ENCODE data around the gene CCM2. TPM values are rescaled to one million over a fixed set of nuclear protein-coding genes. Genes with fewer than 3 reads are reported as not detected.

Gene CCM2
- total and polyA plus RNA-seq, 7 donors: 28.1 to 54.2 (median 34.1) TPM

- no peak for TF ChIP-seq EP300 (IDR thresholded peaks at IDR 0.05)
- TF ChIP-seq POLR2AphosphoS5 (IDR thresholded peaks at IDR 0.05): no peak
- TF ChIP-seq CTCF (IDR thresholded peaks at IDR 0.05): no peak
- TF ChIP-seq POLR2A (IDR thresholded peaks at IDR 0.05): no peak
- Histone ChIP-seq H3K4me3 (no peak overlapping the region), H3K36me3 (peaks cover 22 to 93% (median 58%) of the 10 kb centered on the region in 4 donors), H3K4me1 (no peaks in the 10 kb centered on the region), H3K27ac (no peak overlapping the region), H3K27me3 (no peaks in the 10 kb centered on the region), H3K9me3 (no peaks in the 10 kb centered on the region)
- intact Hi-C loops (cut with DNase I): no loop called here
- WGBS, 2 donors: 92 to 95% methylated on average over 13 of the region's 13 CpGs
- DNase-seq: no peak
These were observed 72.4 kb downstream of the CCM2 start for GRCh38 chr7:45072131-45073030.

GRCh38 chr7:45073031-45073785 lies 73.2 kb downstream of the CCM2 start:
- Histone ChIP-seq H3K9me3 (no peaks in the 10 kb centered on the region), H3K4me3 (no peak overlapping the region), H3K27ac (no peak overlapping the region), H3K4me1 (no peaks in the 10 kb centered on the region), H3K27me3 (no peaks in the 10 kb centered on the region), H3K36me3 (peaks cover 27 to 93% (median 55%) of the 10 kb centered on the region in 4 donors)
- WGBS, 2 donors: 87 to 90% methylated on average over 17 of the region's 17 CpGs
- TF ChIP-seq POLR2A (IDR thresholded peaks at IDR 0.05): no peak
- no peak for TF ChIP-seq EP300 (IDR thresholded peaks at IDR 0.05)
- TF ChIP-seq CTCF (IDR thresholded peaks at IDR 0.05): no peak
- TF ChIP-seq POLR2AphosphoS5 (IDR thresholded peaks at IDR 0.05): no peak
- no peak for DNase-seq
- intact Hi-C loops (cut with DNase I): no loop called here

DNA sequence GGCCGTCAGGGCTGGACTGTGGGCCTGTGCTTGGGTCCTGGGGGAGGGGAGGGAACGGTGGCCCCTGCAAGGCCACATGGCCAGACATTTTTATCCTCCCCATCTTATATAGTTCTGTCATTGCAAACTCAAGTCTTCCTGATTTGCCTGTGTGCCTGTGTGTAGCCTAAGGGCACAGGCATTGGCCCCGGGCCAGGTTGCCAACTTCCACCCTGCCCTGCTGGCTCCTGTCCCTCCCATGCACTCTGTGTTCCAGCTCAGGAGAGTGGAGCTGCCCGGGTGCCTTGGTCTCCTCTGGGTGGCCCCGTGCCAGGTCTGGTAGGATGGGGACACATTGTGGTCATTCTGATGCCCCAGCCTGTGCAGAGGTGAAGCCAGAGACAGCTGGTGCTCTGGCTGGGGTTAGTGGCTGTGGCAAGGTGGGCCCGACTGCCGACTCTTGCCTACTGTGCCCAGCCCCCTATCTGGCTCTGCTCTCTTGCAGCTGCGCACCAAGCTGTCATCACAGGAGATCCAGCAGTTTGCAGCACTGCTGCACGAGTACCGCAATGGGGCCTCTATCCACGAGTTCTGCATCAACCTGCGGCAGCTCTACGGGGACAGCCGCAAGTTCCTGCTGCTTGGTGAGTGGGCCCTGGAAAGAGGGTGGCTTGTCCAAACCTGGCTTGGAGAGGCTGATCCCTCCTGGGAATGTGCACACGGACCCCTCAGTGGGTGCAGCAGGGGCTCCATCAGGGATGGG lies 74.0 kb downstream of the CCM2 start:
- Histone ChIP-seq H3K9me3 (no peaks in the 10 kb centered on the region), H3K36me3 (peaks cover 27 to 85% (median 47%) of the 10 kb centered on the region in 4 donors), H3K27ac (no peak overlapping the region), H3K4me3 (no peak overlapping the region), H3K27me3 (no peaks in the 10 kb centered on the region), H3K4me1 (no peaks in the 10 kb centered on the region)
- WGBS, 2 donors: 91 to 93% methylated on average over 15 of the region's 15 CpGs
- intact Hi-C loops (cut with DNase I): no loop called here
- no peak for DNase-seq
- TF ChIP-seq CTCF (IDR thresholded peaks at IDR 0.05) (no peak), POLR2AphosphoS5 (IDR thresholded peaks at IDR 0.05) (no peak), POLR2A (IDR thresholded peaks at IDR 0.05) (no peak)

DNA sequence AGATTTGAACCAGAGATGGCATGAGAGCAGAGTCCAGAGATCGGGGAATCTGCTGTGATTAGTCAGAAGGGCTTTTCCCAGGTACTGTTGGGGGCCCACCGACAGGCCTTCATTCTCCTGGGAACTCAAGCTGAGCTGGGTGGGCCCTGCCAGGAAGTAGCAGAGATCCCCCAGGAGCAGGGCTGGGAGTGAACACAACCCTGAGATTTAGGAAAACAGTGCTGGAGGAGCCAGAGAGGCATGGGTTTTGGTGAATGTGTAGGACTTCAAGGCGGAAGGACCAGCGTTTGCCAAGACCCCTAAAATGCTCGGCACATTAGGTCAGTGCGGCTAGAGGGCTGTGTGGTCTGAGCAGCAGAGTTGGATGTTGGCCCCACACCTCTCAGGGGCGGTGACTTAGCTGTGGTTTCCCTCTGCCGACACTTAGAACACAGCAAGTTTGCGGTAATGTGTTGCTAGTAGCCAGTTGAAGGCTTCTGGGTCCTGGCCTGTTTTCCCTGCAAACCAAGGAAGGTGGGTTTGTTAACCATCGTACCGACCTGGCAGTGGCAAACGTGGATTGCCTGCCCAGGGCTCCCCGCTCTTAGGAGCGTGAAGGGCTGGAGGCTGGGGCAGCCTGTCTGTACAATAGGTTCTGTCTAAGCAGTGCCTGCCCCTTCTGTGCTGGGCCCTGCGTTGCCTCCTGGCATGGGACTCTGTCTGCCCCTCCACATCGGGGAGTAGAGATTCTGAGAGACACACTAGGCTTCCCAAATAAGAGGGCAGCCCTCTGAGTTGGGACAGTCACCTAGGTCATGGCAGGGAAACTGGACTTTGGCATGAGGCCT lies 74.7 kb downstream of the CCM2 start:
- DNase-seq: no peak
- H3K27ac ChIP-seq: no peak overlapping the region
- no peak overlapping the region for H3K4me3 ChIP-seq
- peaks cover 27 to 77% (median 42%) of the 10 kb centered on the region in 4 donors for H3K36me3 ChIP-seq
- no peaks in the 10 kb centered on the region for H3K27me3 ChIP-seq
- H3K4me1 ChIP-seq: no peaks in the 10 kb centered on the region
- no peaks in the 10 kb centered on the region for H3K9me3 ChIP-seq
- intact Hi-C loops (cut with DNase I): no loop called here
- WGBS, 2 donors: 92 to 95% methylated on average over 16 of the region's 16 CpGs
- TF ChIP-seq CTCF (IDR thresholded peaks at IDR 0.05) (no peak), POLR2A (IDR thresholded peaks at IDR 0.05) (no peak), EP300 (IDR thresholded peaks at IDR 0.05) (no peak), POLR2AphosphoS5 (IDR thresholded peaks at IDR 0.05) (no peak)
